Ishikawa (cell line): ENCODE measurements around the gene APEX2.

Experiments
- CEBPB ChIP-seq: IDR thresholded peaks from 2 replicates; pipeline ENCODE4 v1.6.1; 2012
- CREB1 ChIP-seq: IDR thresholded peaks from 2 replicates; pipeline ENCODE4 v1.6.1; 2012; ENCODE audit warnings: low read depth
- EGR1 ChIP-seq: IDR thresholded peaks from 2 replicates; pipeline ENCODE4 v1.6.1; 2012
- EP300 ChIP-seq: IDR thresholded peaks from 2 replicates; pipeline ENCODE4 v1.6.1; 2012; ENCODE audit warnings: borderline replicate concordance
- FOXM1 ChIP-seq: IDR thresholded peaks from 2 replicates; pipeline ENCODE4 v1.6.1; 2012; ENCODE audit warnings: low read depth, borderline replicate concordance
- NFIC ChIP-seq: IDR thresholded peaks from 2 replicates; pipeline ENCODE4 v1.6.1; 2012
- RAD21 ChIP-seq: IDR thresholded peaks from 2 replicates; pipeline ENCODE4 v1.6.1; 2012; ENCODE audit warnings: low read depth
- TAF1 ChIP-seq: IDR thresholded peaks from 2 replicates; pipeline ENCODE4 v1.6.1; 2012; ENCODE audit warnings: low read depth, mild to moderate bottlenecking
- TCF12 ChIP-seq: IDR thresholded peaks from 2 replicates; pipeline ENCODE4 v1.6.1; 2012; ENCODE audit warnings: low read depth
- TEAD4 ChIP-seq: IDR thresholded peaks from 2 replicates; pipeline ENCODE4 v1.6.1; 2012
- YY1 ChIP-seq: IDR thresholded peaks from 2 replicates; pipeline ENCODE4 v1.6.1; 2012; ENCODE audit warnings: low read depth
- ZBTB7A ChIP-seq: IDR thresholded peaks from 2 replicates; pipeline ENCODE4 v1.6.1; 2012; ENCODE audit warnings: low read depth
- TF ChIP-seq, protein P1 (sequence below): IDR thresholded peaks from 2 replicates; pipeline ENCODE4 v1.6.1; 2012; ENCODE audit warnings: low read depth, mild to moderate bottlenecking
- TF ChIP-seq, protein P2 (sequence below): IDR thresholded peaks from 2 replicates; pipeline ENCODE4 v1.6.1; 2012
- TF ChIP-seq, protein P3 (sequence below): IDR thresholded peaks from 2 replicates; pipeline ENCODE4 v1.6.1; 2012

APEX2 gene

DNA sequence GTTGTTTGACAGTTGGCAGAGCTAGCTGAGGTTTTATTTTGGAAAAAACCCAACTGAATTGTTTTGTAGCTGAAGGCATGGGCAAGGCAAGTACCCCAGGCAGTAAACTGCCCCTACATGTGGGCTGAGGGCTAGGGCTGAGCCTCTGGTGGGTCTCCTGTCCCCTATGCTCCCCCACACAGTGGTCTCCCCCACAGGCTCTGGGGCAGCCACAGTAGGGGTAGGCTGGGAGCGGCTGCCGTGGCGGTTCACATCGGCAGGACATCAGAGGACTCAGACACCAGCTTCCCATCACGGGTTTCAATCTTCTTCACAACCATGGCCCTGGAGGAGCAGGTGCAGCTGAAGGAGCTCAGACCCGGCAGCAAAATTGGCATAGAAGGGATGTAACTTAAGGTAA, 41.4 kb downstream of the APEX2 start:
- TF ChIP-seq NFIC (no peak), TAF1 (no peak), FOXM1 (no peak), CEBPB (no peak), YY1 (no peak), ZBTB7A (no peak), CREB1 (no peak), TEAD4 (no peak), RAD21 (no peak), TCF12 (no peak), EP300 (no peak), EGR1 (no peak)
- TF ChIP-seq, protein P1, sequence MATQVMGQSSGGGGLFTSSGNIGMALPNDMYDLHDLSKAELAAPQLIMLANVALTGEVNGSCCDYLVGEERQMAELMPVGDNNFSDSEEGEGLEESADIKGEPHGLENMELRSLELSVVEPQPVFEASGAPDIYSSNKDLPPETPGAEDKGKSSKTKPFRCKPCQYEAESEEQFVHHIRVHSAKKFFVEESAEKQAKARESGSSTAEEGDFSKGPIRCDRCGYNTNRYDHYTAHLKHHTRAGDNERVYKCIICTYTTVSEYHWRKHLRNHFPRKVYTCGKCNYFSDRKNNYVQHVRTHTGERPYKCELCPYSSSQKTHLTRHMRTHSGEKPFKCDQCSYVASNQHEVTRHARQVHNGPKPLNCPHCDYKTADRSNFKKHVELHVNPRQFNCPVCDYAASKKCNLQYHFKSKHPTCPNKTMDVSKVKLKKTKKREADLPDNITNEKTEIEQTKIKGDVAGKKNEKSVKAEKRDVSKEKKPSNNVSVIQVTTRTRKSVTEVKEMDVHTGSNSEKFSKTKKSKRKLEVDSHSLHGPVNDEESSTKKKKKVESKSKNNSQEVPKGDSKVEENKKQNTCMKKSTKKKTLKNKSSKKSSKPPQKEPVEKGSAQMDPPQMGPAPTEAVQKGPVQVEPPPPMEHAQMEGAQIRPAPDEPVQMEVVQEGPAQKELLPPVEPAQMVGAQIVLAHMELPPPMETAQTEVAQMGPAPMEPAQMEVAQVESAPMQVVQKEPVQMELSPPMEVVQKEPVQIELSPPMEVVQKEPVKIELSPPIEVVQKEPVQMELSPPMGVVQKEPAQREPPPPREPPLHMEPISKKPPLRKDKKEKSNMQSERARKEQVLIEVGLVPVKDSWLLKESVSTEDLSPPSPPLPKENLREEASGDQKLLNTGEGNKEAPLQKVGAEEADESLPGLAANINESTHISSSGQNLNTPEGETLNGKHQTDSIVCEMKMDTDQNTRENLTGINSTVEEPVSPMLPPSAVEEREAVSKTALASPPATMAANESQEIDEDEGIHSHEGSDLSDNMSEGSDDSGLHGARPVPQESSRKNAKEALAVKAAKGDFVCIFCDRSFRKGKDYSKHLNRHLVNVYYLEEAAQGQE = no peak
- TF ChIP-seq, protein P2, sequence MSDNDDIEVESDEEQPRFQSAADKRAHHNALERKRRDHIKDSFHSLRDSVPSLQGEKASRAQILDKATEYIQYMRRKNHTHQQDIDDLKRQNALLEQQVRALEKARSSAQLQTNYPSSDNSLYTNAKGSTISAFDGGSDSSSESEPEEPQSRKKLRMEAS = no peak
- TF ChIP-seq, protein P3, sequence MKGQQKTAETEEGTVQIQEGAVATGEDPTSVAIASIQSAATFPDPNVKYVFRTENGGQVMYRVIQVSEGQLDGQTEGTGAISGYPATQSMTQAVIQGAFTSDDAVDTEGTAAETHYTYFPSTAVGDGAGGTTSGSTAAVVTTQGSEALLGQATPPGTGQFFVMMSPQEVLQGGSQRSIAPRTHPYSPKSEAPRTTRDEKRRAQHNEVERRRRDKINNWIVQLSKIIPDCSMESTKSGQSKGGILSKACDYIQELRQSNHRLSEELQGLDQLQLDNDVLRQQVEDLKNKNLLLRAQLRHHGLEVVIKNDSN = no peak

DNA sequence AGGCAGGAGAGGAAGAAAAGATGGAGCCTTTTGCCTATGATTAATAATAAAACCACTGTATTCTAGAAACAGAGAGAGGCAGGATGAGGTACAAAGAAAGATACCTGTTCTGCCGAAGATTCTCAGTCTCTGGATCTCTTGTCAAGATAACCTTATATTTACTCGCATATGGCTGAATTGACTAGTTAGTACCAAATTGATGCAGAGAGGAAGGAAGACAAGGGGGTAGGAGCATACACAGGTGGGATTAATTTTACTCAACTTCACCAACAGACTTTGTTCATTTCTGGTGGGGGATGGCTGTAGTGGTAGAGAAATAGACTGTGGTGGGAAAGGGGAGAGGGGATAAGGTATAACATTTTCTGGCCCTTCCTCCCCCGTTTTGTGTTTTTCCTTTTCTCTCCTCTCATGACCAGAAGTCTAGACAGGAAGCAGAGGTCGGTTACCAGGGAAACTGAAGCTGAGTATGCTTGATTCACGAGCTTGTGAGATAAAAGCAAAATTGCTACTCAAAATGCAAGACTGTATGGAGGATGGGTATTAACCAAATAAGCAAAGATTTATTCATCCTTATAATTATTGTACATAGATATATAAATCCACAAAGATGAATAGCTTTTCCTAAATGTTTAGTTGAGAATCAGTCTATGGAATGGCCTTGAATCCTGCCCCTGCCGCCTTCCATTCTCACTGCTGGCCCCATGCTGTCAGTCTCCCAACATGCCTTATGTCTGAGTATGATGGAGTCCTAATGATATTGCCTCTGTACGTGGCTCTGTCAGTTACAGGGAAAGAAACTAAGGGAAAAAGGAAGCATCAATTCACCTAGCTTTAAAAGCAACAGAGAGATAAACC, 56.9 kb downstream of the APEX2 start:
- TF ChIP-seq, protein P3 = no peak
- TF ChIP-seq EGR1 (no peak), FOXM1 (no peak), YY1 (no peak), CEBPB (no peak), TCF12 (no peak), TAF1 (no peak), NFIC (no peak), CREB1 (no peak), EP300 (no peak), RAD21 (no peak), TEAD4 (no peak), ZBTB7A (no peak)
- TF ChIP-seq, protein P2 = no peak
- TF ChIP-seq, protein P1 = no peak

DNA sequence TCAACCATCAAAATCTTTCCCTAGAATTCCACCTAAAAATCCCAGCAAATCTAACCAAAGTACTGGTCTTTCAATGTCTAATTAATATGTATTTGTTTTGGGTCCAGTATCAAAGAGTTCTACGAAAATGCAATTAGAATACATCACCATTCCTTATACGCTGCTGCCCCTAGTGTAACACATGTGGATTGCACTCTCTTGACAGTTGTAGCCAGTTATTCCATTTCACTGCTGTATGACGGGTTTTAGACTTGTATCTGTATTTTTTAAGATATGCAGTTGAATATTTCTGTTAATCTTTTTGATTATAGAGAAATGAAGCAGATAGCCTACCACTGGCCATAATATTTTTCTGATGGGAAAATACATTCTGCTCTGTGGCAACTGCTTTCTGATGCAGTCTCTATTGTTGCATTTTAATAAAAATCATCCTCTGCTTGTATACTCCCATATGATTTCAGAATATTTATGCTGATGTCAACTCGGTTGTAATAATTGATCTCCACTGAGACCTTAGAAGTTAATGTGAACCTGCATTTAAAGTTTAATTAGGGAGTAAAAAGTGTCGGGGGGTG, 57.6 kb downstream of the APEX2 start:
- TF ChIP-seq, protein P1 = no peak
- TF ChIP-seq RAD21 = peak; percentile 78
- no peak for TF ChIP-seq CREB1
- TF ChIP-seq CEBPB = no peak
- TF ChIP-seq TAF1 = no peak
- TF ChIP-seq EP300 = no peak
